ENCODE measurements around the gene CEP85L. TPM values are rescaled to one million over a fixed set of nuclear protein-coding genes. Genes with fewer than 3 reads are reported as not detected.
A peak's percentile ranks its signal among the peaks of the same experiment; 100 is the strongest.

CEP85L gene
- total RNA-seq, 1 experiment from 2014 or later, result 4.9 TPM

DNA sequence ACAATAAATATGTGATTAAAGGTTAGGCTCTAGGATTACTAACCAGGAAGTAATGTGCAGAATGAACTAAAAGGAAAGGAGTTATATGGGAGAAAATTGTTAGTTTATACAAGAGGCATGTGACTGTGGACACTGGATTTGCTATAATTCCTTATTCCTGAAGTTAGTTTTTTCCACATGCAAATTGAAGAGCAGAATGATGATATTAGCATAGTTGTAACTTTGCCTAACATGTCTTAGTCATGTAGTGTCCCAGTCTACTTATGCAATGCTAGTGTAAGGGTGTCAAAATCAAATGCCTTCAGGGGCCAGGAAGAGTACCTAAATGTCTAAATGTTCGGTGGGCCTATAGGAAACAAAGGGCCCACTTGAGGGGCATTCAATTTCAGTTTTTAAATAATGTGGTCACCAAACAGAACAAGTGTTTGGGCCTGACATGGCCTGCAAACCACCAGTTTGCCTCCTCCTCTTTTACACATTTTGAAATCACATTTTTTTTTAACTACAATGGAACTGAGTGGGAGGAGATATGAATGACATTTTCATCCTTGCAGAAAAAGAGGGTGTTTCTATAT, 28.0 kb upstream of the CEP85L start:
- POLR2A ChIA-PET, result no interaction called here
- H3K79me2 ChIP-seq (ENCODE audit: insufficient read depth, low read length), result no peaks in the 10 kb centered on the region
- no peak overlapping the region for H3K27ac ChIP-seq (ENCODE audit: low read depth, low read length)
- RAD21 ChIA-PET (ENCODE audit: low non-redundant PET in 1 of 2, low total read pairs in 2 of 2, uncharacterized antibody in 2 of 2, unreplicated experiment in 2 of 2), result no interaction called here
- H3K9me2 ChIP-seq (ENCODE audit: insufficient read depth), result no peaks in the 10 kb centered on the region
- no peaks in the 10 kb centered on the region for H4K20me1 ChIP-seq (ENCODE audit: insufficient read depth)
- H3K36me3 ChIP-seq (ENCODE audit: control insufficient read depth in 1 of 2, insufficient read depth in 2 of 2, low read length in 2 of 2), result no peaks in the 10 kb centered on the region
- H3K4me3 ChIP-seq (replicated peaks in 1 of 2; ENCODE audit: low read depth in 1 of 2, low read length in 2 of 2), result no peak overlapping the region
- no peak overlapping the region for H2AFZ ChIP-seq (ENCODE audit: low read depth, low read length, poor library complexity, severe bottlenecking)
- TF ChIP-seq FOSL1 (IDR thresholded peaks at IDR 0.05; ENCODE audit: low read depth), result no peak
- no peak for TF ChIP-seq MAX (IDR thresholded peaks at IDR 0.05)
- TF ChIP-seq TCF7L2 (IDR thresholded peaks at IDR 0.05; ENCODE audit: borderline replicate concordance, extremely low read depth, insufficient read depth, insufficient read length), result no peak
- TF ChIP-seq EZH2 (IDR thresholded peaks at IDR 0.05), result no peak
- TF ChIP-seq EGR1 (IDR thresholded peaks at IDR 0.05; ENCODE audit: low read depth), result no peak
- TF ChIP-seq, protein P1, sequence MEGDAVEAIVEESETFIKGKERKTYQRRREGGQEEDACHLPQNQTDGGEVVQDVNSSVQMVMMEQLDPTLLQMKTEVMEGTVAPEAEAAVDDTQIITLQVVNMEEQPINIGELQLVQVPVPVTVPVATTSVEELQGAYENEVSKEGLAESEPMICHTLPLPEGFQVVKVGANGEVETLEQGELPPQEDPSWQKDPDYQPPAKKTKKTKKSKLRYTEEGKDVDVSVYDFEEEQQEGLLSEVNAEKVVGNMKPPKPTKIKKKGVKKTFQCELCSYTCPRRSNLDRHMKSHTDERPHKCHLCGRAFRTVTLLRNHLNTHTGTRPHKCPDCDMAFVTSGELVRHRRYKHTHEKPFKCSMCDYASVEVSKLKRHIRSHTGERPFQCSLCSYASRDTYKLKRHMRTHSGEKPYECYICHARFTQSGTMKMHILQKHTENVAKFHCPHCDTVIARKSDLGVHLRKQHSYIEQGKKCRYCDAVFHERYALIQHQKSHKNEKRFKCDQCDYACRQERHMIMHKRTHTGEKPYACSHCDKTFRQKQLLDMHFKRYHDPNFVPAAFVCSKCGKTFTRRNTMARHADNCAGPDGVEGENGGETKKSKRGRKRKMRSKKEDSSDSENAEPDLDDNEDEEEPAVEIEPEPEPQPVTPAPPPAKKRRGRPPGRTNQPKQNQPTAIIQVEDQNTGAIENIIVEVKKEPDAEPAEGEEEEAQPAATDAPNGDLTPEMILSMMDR (IDR thresholded peaks at IDR 0.05 in 2 of 3, conservative IDR thresholded peaks at IDR 0.05 in 1 of 3; ENCODE audit: borderline replicate concordance in 1 of 3, insufficient read depth in 1 of 3, low read depth in 2 of 3, low read length in 2 of 3), result no peak
- TF ChIP-seq, protein P2, sequence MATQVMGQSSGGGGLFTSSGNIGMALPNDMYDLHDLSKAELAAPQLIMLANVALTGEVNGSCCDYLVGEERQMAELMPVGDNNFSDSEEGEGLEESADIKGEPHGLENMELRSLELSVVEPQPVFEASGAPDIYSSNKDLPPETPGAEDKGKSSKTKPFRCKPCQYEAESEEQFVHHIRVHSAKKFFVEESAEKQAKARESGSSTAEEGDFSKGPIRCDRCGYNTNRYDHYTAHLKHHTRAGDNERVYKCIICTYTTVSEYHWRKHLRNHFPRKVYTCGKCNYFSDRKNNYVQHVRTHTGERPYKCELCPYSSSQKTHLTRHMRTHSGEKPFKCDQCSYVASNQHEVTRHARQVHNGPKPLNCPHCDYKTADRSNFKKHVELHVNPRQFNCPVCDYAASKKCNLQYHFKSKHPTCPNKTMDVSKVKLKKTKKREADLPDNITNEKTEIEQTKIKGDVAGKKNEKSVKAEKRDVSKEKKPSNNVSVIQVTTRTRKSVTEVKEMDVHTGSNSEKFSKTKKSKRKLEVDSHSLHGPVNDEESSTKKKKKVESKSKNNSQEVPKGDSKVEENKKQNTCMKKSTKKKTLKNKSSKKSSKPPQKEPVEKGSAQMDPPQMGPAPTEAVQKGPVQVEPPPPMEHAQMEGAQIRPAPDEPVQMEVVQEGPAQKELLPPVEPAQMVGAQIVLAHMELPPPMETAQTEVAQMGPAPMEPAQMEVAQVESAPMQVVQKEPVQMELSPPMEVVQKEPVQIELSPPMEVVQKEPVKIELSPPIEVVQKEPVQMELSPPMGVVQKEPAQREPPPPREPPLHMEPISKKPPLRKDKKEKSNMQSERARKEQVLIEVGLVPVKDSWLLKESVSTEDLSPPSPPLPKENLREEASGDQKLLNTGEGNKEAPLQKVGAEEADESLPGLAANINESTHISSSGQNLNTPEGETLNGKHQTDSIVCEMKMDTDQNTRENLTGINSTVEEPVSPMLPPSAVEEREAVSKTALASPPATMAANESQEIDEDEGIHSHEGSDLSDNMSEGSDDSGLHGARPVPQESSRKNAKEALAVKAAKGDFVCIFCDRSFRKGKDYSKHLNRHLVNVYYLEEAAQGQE (IDR thresholded peaks at IDR 0.05; ENCODE audit: low read depth), result no peak
- TF ChIP-seq, protein P3, sequence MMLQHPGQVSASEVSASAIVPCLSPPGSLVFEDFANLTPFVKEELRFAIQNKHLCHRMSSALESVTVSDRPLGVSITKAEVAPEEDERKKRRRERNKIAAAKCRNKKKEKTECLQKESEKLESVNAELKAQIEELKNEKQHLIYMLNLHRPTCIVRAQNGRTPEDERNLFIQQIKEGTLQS (IDR thresholded peaks at IDR 0.05), result no peak
- no peak for TF ChIP-seq ZFX (IDR thresholded peaks at IDR 0.05)
- no peak for TF ChIP-seq JUND (IDR thresholded peaks at IDR 0.05)
- no peak for TF ChIP-seq SP1 (IDR thresholded peaks at IDR 0.05; ENCODE audit: low read depth)
- no peak for TF ChIP-seq EZH2phosphoT487 (IDR thresholded peaks at IDR 0.05; ENCODE audit: borderline replicate concordance)
- no peak for TF ChIP-seq SRF (IDR thresholded peaks at IDR 0.05; ENCODE audit: low read depth)
- TF ChIP-seq RAD21 (IDR thresholded peaks at IDR 0.05; ENCODE audit: low read depth), result no peak
- no peak for TF ChIP-seq ZNF274 (IDR thresholded peaks at IDR 0.05; ENCODE audit: low read depth, low read length)
- no peak for TF ChIP-seq YY1 (IDR thresholded peaks at IDR 0.05; ENCODE audit: extremely low read depth, insufficient replicate concordance, low read depth, low read length)
- TF ChIP-seq CEBPB (IDR thresholded peaks at IDR 0.05; ENCODE audit: low read depth), result no peak
- no peak for TF ChIP-seq SIN3A (IDR thresholded peaks at IDR 0.05; ENCODE audit: low read depth)
- no peak for TF ChIP-seq ELF1 (IDR thresholded peaks at IDR 0.05; ENCODE audit: borderline replicate concordance, low read depth)
- TF ChIP-seq POLR2A (IDR thresholded peaks at IDR 0.05; ENCODE audit: borderline replicate concordance, extremely low read depth, insufficient read depth, insufficient read length), result no peak
- H3K9ac ChIP-seq (ENCODE audit: low read length), result no peak overlapping the region
- H3K27me3 ChIP-seq (ENCODE audit: insufficient read depth, low read length), result no peaks in the 10 kb centered on the region
- intact Hi-C loops (cut with micrococcal nuclease), result no loop called here
- no peaks in the 10 kb centered on the region for H3K9me3 ChIP-seq (ENCODE audit: control insufficient read depth in 1 of 2, insufficient read depth in 1 of 2, low read depth in 1 of 2, low read length in 2 of 2)
- DNase-seq (ENCODE audit: low read depth, low spot score), result no peak
- peaks cover 0 to 7% of the 10 kb centered on the region in 2 experiments; a peak in 1 of 4 replicates for H3K4me1 ChIP-seq (ENCODE audit: control insufficient read depth in 1 of 2, insufficient read depth in 2 of 2, low read length in 2 of 2)
- CTCF ChIA-PET, result no interaction called here
- 0 out of 2 replicates have a peak overlapping the region, but pooled peaks have one; percentile 14 for H3K4me2 ChIP-seq (ENCODE audit: low read length)
- ATAC-seq, result no peak
- BruUV-seq (replicated peaks), result no TSS peak

All from HCT116 (cell line).